Fibroblast of lung (primary cell): ENCODE results near the gene ALS2.

Source experiments
- CTCF ChIP-seq, 2 donors: IDR thresholded peaks in 1 of 2; conservative IDR thresholded peaks in 1 of 2; 1 replicate in 1 of 2; 2 replicates in 1 of 2; pipeline ENCODE4 v1.5.1; 2011 to 2012; ENCODE audit warnings: low read length in 2 of 2, control low read depth in 1 of 2, inconsistent platforms in 1 of 2, low read depth in 1 of 2, mild to moderate bottlenecking in 1 of 2
- EZH2 ChIP-seq: IDR thresholded peaks from 2 replicates; pipeline ENCODE4 v1.5.1; 2012; ENCODE audit warnings: low read length, control low read depth, mild to moderate bottlenecking; ENCODE audit errors: missing control alignments

GRCh38 chr2:201824212-201824611 is 43.5 kb upstream of the ALS2 start:
- TF ChIP-seq CTCF (conservative IDR thresholded peaks at IDR 0.05 in 1 of 2, IDR thresholded peaks at IDR 0.05 in 1 of 2; ENCODE audit: low read depth in 1 of 2, low read length in 2 of 2) (no peak), EZH2 (no peak)
